Transverse colon (tissue), 4 donors: ENCODE measurements around the gene CCL20.

Source experiments
- EP300 ChIP-seq: sonication (generic); formaldehyde crosslinking; IDR thresholded peaks from one replicate; pipeline ENCODE4 v1.6.1; 2017; ENCODE audit warnings: antibody characterized with exemption, low read depth
- POLR2AphosphoS5 ChIP-seq, 3 donors: sonication (generic); formaldehyde crosslinking; IDR thresholded peaks; one replicate each; pipeline ENCODE4 v1.6.1; 2016; ENCODE audit warnings: antibody characterized with exemption in 3 of 3
- TF ChIP-seq, protein P1 (sequence below), 5 experiments: fragments of 200-600 bp in 3 of 5; fragments of 450-650 bp in 2 of 5; sonication (generic) in 3 of 5; IDR thresholded peaks; 1 replicate in 2 of 5; 2 replicates in 3 of 5; pipeline ENCODE4 v1.5.1; 2016 to 2017; ENCODE audit warnings: antibody characterized with exemption in 5 of 5, inconsistent platforms in 3 of 5, mild to moderate bottlenecking in 2 of 5, moderate library complexity in 1 of 5

DNA sequence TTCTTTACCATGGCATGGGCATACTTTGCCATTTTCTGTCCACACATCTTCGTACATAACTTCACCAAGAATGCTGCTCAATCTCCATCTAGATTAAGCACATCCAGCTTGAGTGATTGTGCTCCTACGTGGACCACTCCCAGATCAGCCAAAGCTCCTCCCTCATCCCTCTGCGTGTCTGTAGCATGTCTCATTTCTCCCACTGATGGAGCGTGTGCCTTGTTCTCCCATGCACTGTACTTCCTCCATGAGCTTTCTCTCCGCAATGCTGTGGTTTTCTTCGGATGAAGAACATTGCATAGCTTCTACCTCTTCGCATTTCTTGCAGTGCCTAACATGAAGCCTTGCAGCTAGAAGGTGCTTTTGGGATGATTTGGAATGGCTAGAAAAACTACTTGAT lies 13.5 kb downstream of the CCL20 start:
- TF ChIP-seq, protein P1, sequence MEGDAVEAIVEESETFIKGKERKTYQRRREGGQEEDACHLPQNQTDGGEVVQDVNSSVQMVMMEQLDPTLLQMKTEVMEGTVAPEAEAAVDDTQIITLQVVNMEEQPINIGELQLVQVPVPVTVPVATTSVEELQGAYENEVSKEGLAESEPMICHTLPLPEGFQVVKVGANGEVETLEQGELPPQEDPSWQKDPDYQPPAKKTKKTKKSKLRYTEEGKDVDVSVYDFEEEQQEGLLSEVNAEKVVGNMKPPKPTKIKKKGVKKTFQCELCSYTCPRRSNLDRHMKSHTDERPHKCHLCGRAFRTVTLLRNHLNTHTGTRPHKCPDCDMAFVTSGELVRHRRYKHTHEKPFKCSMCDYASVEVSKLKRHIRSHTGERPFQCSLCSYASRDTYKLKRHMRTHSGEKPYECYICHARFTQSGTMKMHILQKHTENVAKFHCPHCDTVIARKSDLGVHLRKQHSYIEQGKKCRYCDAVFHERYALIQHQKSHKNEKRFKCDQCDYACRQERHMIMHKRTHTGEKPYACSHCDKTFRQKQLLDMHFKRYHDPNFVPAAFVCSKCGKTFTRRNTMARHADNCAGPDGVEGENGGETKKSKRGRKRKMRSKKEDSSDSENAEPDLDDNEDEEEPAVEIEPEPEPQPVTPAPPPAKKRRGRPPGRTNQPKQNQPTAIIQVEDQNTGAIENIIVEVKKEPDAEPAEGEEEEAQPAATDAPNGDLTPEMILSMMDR (IDR thresholded peaks at IDR 0.05) = no peak
- TF ChIP-seq EP300 (no peak), POLR2AphosphoS5 (IDR thresholded peaks at IDR 0.05) (no peak)
